ENCODE measurements around the gene EMCN. TPM values are rescaled to one million over a fixed set of nuclear protein-coding genes. Genes with fewer than 3 reads are reported as not detected.

Gene EMCN, protein sequence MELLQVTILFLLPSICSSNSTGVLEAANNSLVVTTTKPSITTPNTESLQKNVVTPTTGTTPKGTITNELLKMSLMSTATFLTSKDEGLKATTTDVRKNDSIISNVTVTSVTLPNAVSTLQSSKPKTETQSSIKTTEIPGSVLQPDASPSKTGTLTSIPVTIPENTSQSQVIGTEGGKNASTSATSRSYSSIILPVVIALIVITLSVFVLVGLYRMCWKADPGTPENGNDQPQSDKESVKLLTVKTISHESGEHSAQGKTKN
- total RNA-seq (2021; ENCODE audit: unreplicated experiment) (not detected), Bru-seq, nascent RNA (not detected), BruChase-seq, experiment 1, labeled RNA remaining after a 2-hour chase (percentile 1 among the genes with signal in this experiment), BruChase-seq, experiment 2, labeled RNA remaining after a 6-hour chase (not detected)
- not detected for polyA plus RNA-seq (2012; ENCODE audit: insufficient read length)
- long read RNA-seq: 0 reads

DNA sequence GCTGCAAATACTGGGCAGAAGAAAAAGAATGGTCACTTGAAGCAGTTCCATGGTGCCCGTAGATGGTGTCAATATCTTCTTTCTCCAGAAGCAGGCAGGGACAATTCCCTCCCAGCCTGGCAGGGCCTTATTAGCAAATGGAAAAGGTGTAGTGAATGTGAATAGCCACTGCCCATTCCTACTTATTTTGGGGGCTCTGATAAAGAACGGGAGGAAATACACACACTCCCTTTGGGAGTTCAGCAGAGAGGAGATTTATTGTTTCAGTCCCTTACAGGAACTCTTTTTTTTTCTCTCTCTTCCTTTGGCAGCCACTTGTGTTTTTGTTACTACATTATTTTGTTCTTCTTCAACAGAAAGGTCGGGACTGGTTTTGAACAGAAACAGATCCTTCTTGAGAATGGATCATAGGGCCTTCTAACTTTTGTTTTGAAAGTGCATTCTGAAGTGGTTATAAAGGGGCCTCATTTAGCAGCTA is at the start of gene EMCN:
Gene EMCN, minus strand, starts transcription at position 159 of the 478 bp plus-strand sequence. Its CDS starts 108 bp downstream, at position 51.
- Histone ChIP-seq H3K27ac (ENCODE audit: low read length) (no peak within 1 kb of the TSS), H3K9me3 (ENCODE audit: control insufficient read depth, insufficient read depth, low read depth, low read length) (no peaks in the 10 kb centered on the region), H3K4me1 (ENCODE audit: control insufficient read depth, insufficient read depth, low read length) (no peaks in the 10 kb centered on the region), H3K4me3 (ENCODE audit: low read depth in 2 of 2, low read length in 2 of 2) (no peak within 1 kb of the TSS), H3K27me3 (ENCODE audit: control insufficient read depth, insufficient read depth, low read length) (no peaks in the 10 kb centered on the region), H3K36me3 (ENCODE audit: control insufficient read depth, insufficient read depth, low read length) (no peaks in the 10 kb centered on the region)
- DNase-seq (ENCODE audit: low read depth, low spot score): no peak
- no peak for ATAC-seq
- TF ChIP-seq, protein P1, sequence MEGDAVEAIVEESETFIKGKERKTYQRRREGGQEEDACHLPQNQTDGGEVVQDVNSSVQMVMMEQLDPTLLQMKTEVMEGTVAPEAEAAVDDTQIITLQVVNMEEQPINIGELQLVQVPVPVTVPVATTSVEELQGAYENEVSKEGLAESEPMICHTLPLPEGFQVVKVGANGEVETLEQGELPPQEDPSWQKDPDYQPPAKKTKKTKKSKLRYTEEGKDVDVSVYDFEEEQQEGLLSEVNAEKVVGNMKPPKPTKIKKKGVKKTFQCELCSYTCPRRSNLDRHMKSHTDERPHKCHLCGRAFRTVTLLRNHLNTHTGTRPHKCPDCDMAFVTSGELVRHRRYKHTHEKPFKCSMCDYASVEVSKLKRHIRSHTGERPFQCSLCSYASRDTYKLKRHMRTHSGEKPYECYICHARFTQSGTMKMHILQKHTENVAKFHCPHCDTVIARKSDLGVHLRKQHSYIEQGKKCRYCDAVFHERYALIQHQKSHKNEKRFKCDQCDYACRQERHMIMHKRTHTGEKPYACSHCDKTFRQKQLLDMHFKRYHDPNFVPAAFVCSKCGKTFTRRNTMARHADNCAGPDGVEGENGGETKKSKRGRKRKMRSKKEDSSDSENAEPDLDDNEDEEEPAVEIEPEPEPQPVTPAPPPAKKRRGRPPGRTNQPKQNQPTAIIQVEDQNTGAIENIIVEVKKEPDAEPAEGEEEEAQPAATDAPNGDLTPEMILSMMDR (IDR thresholded peaks at IDR 0.05): no peak
- TF ChIP-seq SIN3A (IDR thresholded peaks at IDR 0.05; ENCODE audit: borderline replicate concordance, insufficient read depth, low read depth, low read length) (no peak), TCF7L2 (IDR thresholded peaks at IDR 0.05; ENCODE audit: low read depth, low read length) (no peak), POLR2AphosphoS5 (IDR thresholded peaks at IDR 0.05; ENCODE audit: low read depth, low read length) (no peak)
- TF ChIP-seq, protein P2, sequence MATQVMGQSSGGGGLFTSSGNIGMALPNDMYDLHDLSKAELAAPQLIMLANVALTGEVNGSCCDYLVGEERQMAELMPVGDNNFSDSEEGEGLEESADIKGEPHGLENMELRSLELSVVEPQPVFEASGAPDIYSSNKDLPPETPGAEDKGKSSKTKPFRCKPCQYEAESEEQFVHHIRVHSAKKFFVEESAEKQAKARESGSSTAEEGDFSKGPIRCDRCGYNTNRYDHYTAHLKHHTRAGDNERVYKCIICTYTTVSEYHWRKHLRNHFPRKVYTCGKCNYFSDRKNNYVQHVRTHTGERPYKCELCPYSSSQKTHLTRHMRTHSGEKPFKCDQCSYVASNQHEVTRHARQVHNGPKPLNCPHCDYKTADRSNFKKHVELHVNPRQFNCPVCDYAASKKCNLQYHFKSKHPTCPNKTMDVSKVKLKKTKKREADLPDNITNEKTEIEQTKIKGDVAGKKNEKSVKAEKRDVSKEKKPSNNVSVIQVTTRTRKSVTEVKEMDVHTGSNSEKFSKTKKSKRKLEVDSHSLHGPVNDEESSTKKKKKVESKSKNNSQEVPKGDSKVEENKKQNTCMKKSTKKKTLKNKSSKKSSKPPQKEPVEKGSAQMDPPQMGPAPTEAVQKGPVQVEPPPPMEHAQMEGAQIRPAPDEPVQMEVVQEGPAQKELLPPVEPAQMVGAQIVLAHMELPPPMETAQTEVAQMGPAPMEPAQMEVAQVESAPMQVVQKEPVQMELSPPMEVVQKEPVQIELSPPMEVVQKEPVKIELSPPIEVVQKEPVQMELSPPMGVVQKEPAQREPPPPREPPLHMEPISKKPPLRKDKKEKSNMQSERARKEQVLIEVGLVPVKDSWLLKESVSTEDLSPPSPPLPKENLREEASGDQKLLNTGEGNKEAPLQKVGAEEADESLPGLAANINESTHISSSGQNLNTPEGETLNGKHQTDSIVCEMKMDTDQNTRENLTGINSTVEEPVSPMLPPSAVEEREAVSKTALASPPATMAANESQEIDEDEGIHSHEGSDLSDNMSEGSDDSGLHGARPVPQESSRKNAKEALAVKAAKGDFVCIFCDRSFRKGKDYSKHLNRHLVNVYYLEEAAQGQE (IDR thresholded peaks at IDR 0.05; ENCODE audit: insufficient read depth in 1 of 2, low read depth in 2 of 2, low read length in 1 of 2): no peak
- POLR2A ChIA-PET: no interaction called here
- in situ Hi-C loops (cut with HindIII; ENCODE audit: low pct_unique_long_range_greater_than_20kb, low sequenced_read_pairs): no loop called here
- BruUV-seq (replicated peaks): no TSS peak
- CTCF ChIA-PET: no interaction called here
- intact Hi-C loops (cut with micrococcal nuclease; ENCODE audit: unreplicated experiment): no loop called here

DNA sequence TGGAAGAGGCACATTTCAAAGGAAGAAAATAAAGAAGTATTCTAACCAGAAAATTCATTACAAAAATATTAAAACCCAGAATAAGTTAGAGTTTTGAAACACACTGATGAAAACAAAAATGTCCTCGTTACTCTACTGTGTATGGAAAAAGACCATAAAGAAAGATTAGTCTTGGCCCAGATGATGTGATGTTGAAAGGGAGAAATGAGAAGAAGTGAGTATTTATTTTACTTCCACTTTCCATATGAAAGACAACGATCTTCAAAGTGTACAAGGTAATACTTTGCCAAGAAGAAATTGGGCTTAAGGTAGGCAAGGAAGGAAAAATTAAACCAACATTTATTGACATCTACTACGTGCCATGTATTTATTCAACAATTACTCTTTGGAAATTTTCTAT is 48.6 kb upstream of the EMCN start:
- H3K9me3 ChIP-seq (ENCODE audit: control insufficient read depth, insufficient read depth, low read depth, low read length): no peaks in the 10 kb centered on the region
- in situ Hi-C loops (cut with HindIII; ENCODE audit: low pct_unique_long_range_greater_than_20kb, low sequenced_read_pairs): no loop called here
- H3K36me3 ChIP-seq (ENCODE audit: control insufficient read depth, insufficient read depth, low read length): no peaks in the 10 kb centered on the region
- no peak overlapping the region for H3K27ac ChIP-seq (ENCODE audit: low read length)
- TF ChIP-seq POLR2AphosphoS5 (IDR thresholded peaks at IDR 0.05; ENCODE audit: low read depth, low read length) (no peak), TCF7L2 (IDR thresholded peaks at IDR 0.05; ENCODE audit: low read depth, low read length) (no peak), SIN3A (IDR thresholded peaks at IDR 0.05; ENCODE audit: borderline replicate concordance, insufficient read depth, low read depth, low read length) (no peak)
- TF ChIP-seq, protein P1 (IDR thresholded peaks at IDR 0.05): no peak
- TF ChIP-seq, protein P2 (IDR thresholded peaks at IDR 0.05; ENCODE audit: insufficient read depth in 1 of 2, low read depth in 2 of 2, low read length in 1 of 2): no peak
- ChIA-PET CTCF (no interaction called here), POLR2A (no interaction called here)
- no TSS peak for BruUV-seq (replicated peaks)
- no peaks in the 10 kb centered on the region for H3K4me1 ChIP-seq (ENCODE audit: control insufficient read depth, insufficient read depth, low read length)
- H3K4me3 ChIP-seq (ENCODE audit: low read depth in 2 of 2, low read length in 2 of 2): no peak overlapping the region
- intact Hi-C loops (cut with micrococcal nuclease; ENCODE audit: unreplicated experiment): no loop called here
- DNase-seq (ENCODE audit: low read depth, low spot score): no peak
- no peaks in the 10 kb centered on the region for H3K27me3 ChIP-seq (ENCODE audit: control insufficient read depth, insufficient read depth, low read length)
- no peak for ATAC-seq

Data from Panc1 (cell line).